D721Med (cell line): Measurements from ENCODE around the gene FNDC10.

Source experiments
- DNase-seq: peaks from one replicate; pipeline ENCODE4 v3.0.0; 2011; ENCODE audit warnings: low spot score; ENCODE audit not compliant: insufficient read length
- FAIRE-seq: peaks from 2 replicates; lab custom pipeline; 2011; peaks lifted over from hg19 to GRCh38; lab: Jason Lieb, UNC
- TF ChIP-seq, protein P1 (sequence below): IDR thresholded peaks from 2 replicates; pipeline ENCODE4 v1.5.1; 2012; ENCODE audit warnings: mild to moderate bottlenecking, control low read depth; ENCODE audit not compliant: insufficient read depth; ENCODE audit errors: missing control alignments

The FNDC10 gene

DNA sequence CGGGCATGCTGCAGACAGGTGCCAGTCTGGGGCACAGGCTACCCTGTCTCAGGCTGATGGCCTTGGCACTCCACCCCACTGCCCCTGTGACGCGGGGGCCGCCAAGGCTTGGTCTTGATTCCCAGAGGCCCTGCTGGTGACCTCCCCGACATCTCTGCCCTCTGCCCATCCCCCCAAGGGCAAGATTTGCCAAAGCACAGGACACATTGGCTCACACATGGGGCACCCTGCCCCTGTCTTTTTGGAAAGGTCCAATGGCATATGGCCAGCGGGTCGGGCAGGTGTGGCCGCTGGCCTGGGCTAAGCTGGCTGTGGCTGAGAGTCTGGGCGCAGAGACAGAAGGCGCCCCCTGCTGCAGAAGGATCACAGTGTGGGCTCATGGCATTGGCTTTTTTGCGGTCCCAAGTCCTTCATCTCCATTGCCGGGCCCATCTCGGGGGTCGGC lies 20.0 kb upstream of the FNDC10 start:
- FAIRE-seq, result no peak
- no peak for DNase-seq
- TF ChIP-seq, protein P1, sequence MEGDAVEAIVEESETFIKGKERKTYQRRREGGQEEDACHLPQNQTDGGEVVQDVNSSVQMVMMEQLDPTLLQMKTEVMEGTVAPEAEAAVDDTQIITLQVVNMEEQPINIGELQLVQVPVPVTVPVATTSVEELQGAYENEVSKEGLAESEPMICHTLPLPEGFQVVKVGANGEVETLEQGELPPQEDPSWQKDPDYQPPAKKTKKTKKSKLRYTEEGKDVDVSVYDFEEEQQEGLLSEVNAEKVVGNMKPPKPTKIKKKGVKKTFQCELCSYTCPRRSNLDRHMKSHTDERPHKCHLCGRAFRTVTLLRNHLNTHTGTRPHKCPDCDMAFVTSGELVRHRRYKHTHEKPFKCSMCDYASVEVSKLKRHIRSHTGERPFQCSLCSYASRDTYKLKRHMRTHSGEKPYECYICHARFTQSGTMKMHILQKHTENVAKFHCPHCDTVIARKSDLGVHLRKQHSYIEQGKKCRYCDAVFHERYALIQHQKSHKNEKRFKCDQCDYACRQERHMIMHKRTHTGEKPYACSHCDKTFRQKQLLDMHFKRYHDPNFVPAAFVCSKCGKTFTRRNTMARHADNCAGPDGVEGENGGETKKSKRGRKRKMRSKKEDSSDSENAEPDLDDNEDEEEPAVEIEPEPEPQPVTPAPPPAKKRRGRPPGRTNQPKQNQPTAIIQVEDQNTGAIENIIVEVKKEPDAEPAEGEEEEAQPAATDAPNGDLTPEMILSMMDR, result peak; percentile 8

GRCh38 chr1:1618396-1619068 lies 18.6 kb upstream of the FNDC10 start:
- DNase-seq (no peak), FAIRE-seq (no peak)
- TF ChIP-seq, protein P1, result no peak

GRCh38 chr1:1617925-1618324 lies 18.0 kb upstream of the FNDC10 start:
- no peak for FAIRE-seq
- TF ChIP-seq, protein P1, result no peak
- no peak for DNase-seq

- no peak for FAIRE-seq
- no peak for DNase-seq
Measured at GRCh38 chr1:1617516-1617915, 17.6 kb upstream of the FNDC10 start.

DNA sequence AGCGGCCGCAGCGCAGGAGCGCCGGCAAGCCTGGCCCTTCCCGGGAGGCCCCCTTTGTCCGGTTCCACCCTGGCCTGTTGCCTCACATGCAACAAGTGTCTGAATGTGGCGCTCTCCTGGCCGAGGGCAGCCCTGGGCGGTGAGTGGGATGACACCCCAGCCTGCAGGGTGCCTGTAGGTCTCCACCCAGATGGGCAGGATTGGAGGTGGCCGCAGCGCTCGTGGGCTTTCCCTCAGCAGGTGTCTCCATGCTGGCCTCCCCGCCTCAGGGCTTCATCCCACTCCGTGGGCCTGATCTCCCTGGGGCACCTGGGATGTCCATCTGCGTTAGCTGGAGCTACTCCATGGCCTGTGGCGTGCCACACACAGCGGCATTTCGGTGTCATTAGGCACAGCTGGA lies 16.9 kb upstream of the FNDC10 start:
- DNase-seq, result no peak
- TF ChIP-seq, protein P1, result no peak
- FAIRE-seq, result no peak

More at GRCh38 chr1:1617516-1617915, 17.6 kb upstream of the FNDC10 start:
- TF ChIP-seq, protein P1, result no peak

GRCh38 chr1:1616045-1616790 lies 16.3 kb upstream of the FNDC10 start:
- FAIRE-seq (no peak), DNase-seq (no peak)
- TF ChIP-seq, protein P1, result no peak
